ENCODE measurements around the gene BBS2. TPM values are rescaled to one million over a fixed set of nuclear protein-coding genes. Genes with fewer than 3 reads are reported as not detected.

The BBS2 gene, protein sequence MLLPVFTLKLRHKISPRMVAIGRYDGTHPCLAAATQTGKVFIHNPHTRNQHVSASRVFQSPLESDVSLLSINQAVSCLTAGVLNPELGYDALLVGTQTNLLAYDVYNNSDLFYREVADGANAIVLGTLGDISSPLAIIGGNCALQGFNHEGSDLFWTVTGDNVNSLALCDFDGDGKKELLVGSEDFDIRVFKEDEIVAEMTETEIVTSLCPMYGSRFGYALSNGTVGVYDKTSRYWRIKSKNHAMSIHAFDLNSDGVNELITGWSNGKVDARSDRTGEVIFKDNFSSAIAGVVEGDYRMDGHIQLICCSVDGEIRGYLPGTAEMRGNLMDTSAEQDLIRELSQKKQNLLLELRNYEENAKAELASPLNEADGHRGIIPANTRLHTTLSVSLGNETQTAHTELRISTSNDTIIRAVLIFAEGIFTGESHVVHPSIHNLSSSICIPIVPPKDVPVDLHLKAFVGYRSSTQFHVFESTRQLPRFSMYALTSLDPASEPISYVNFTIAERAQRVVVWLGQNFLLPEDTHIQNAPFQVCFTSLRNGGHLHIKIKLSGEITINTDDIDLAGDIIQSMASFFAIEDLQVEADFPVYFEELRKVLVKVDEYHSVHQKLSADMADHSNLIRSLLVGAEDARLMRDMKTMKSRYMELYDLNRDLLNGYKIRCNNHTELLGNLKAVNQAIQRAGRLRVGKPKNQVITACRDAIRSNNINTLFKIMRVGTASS
- total RNA-seq: 10 to 100 TPM; 40.3 to 41.0 TPM
- polyA plus RNA-seq: 100 to 1,000 TPM in 1 of 2 donors, 10 to 100 TPM in 1; 32.3 to 125 TPM
- long read RNA-seq, donor 1, transcript BBS2-201 (17 exons, 2,963 nt): major isoform, 57 of 89 reads
- long read RNA-seq, donor 1, partial matches to known transcripts: 12 of 89 reads
- long read RNA-seq, donor 1, other reads (novel, unspliced or antisense): 20 of 89 reads
- long read RNA-seq, donor 2, transcript BBS2-201 (17 exons, 2,963 nt): major isoform, 19 of 28 reads
- long read RNA-seq, donor 2, partial matches to known transcripts: 2 of 28 reads
- long read RNA-seq, donor 2, other reads (novel, unspliced or antisense): 7 of 28 reads

DNA sequence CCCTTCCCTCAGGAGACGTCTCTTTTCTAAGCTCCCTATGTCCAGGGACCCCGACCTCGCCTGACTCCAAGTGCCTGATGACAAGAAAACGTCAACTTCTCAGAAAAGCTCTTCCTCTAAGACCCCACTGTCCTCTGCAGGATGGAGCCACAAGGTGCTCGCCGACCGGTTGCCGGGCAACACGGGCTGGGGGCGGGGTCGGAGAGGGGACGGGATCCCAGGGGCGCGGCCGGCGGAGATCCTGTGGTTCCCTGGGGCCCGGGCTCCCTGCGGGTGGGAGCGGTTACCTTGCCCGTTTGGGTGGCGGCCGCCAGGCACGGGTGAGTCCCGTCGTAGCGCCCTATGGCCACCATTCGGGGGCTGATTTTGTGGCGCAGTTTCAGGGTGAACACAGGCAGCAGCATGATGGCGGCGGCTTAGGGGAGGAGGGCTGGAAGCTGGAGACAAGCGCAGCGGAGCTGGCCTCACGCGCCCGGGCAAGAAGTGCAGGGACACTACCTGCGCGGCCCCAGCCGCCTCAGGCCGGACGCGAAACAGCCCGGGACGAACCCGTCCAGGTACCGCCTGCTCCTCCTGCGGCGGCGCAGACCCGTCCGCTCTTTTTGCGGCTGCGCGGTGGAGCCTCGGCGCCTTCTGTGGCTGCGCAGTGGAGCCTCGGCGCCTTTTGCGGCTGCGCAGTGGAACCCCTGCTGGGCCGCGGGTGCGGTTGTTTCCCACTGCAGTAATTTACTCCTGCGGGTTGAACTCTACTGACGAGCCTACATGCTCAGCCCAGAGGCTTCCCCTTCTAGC is at the start of gene BBS2:
BBS2 (minus strand) TSS at position 566 of the 792 bp plus-strand sequence; CDS start at position 404, 162 bp downstream.
- WGBS, 2 donors: 0% methylated on average over 65 of the region's 65 CpGs
- DNase-seq (peak; percentile 94 to 96), ATAC-seq (ENCODE audit: low FRiP score) (peak; percentile 95)
- intact Hi-C loops (cut with DNase I): loop anchor here in 1 of 2 donors (5.0 to 10.0 kb wide), 2 partner anchors 85 to 183 kb away; partner anchors contain the start of gene MT2A
- Histone ChIP-seq H3K4me3 (ENCODE audit: low read length in 2 of 2) (peak within 1 kb of the TSS; percentile 61 to 94), H3K9me3 (ENCODE audit: control insufficient read depth, low read length) (no peaks in the 10 kb centered on the region), H3K27ac (ENCODE audit: low read depth in 1 of 2, low read length in 2 of 2) (peak within 1 kb of the TSS in 1 of 2 donors; percentile 64), H3K4me1 (ENCODE audit: control insufficient read depth in 1 of 2, insufficient read depth in 2 of 2, low read length in 2 of 2) (peaks cover 3% of the 10 kb centered on the region in 2 donors), H3K27me3 (ENCODE audit: control insufficient read depth in 1 of 2, insufficient read depth in 2 of 2, low read length in 1 of 2) (no peaks in the 10 kb centered on the region), H3K36me3 (ENCODE audit: control insufficient read depth in 1 of 2, insufficient read depth in 2 of 2, low read length in 1 of 2) (no peaks in the 10 kb centered on the region)

DNA sequence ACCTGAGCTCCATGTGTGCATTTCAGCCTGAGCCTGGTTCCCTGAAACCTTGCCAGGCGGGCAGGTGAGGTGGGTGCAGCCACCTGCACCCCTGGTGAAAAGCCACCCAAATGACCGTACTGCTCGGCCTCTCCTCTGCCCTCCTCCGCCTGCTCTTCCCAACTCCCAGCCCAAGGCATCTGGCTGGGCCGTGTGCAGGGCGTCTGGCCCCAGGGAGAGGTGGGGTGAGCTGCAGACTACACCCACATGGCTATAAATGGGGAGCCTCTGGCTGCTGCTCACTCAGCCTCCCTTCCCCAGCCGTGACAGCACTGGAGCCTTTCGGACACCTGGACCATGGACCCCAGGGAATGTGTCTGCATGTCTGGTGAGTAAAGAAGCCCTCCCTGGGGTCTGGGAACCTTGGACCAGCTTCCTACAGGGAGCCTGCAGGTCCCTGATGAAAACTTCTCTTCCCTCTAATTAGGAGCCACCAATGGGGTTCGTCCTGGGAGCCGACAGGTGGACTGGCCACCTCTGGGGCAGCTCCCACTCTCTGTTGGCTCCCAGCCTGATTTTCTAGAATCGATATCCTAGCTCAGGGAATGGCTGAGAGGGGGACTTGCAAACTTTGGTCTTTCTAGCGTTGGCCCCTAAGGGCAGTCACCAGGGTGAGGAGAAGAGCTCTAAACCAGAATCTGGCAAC is 45.1 kb upstream of the BBS2 start, which contains the start of gene MT4:
MT4 (plus strand) TSS at position 281 of the 685 bp plus-strand sequence; CDS start at position 337, 56 bp downstream.
- Histone ChIP-seq H3K27ac (ENCODE audit: low read depth in 1 of 2, low read length in 2 of 2) (no peak within 1 kb of the TSS), H3K27me3 (ENCODE audit: control insufficient read depth in 1 of 2, insufficient read depth in 2 of 2, low read length in 1 of 2) (no peaks in the 10 kb centered on the region), H3K36me3 (ENCODE audit: control insufficient read depth in 1 of 2, insufficient read depth in 2 of 2, low read length in 1 of 2) (no peaks in the 10 kb centered on the region), H3K9me3 (ENCODE audit: control insufficient read depth, low read length) (no peaks in the 10 kb centered on the region), H3K4me3 (ENCODE audit: low read length in 2 of 2) (no peak within 1 kb of the TSS), H3K4me1 (ENCODE audit: control insufficient read depth in 1 of 2, insufficient read depth in 2 of 2, low read length in 2 of 2) (no peaks in the 10 kb centered on the region)
- intact Hi-C loops (cut with DNase I): no loop called here
- DNase-seq (peak in 1 of 2 donors; percentile 37), ATAC-seq (ENCODE audit: low FRiP score) (no peak)
- 68 to 74% methylated on average over 12 of the region's 12 CpGs for WGBS, 2 donors

- H3K27me3 ChIP-seq (ENCODE audit: control insufficient read depth in 1 of 2, insufficient read depth in 2 of 2, low read length in 1 of 2): no peaks in the 10 kb centered on the region
- no peaks in the 10 kb centered on the region for H3K9me3 ChIP-seq (ENCODE audit: control insufficient read depth, low read length)
- DNase-seq (no peak), ATAC-seq (ENCODE audit: low FRiP score) (no peak)
- no peaks in the 10 kb centered on the region for H3K4me1 ChIP-seq (ENCODE audit: control insufficient read depth in 1 of 2, insufficient read depth in 2 of 2, low read length in 2 of 2)
- H3K27ac ChIP-seq (ENCODE audit: low read depth in 1 of 2, low read length in 2 of 2): no peak overlapping the region
- 38 to 63% methylated on average over 1 of the region's 1 CpG for WGBS, 2 donors
- H3K36me3 ChIP-seq (ENCODE audit: control insufficient read depth in 1 of 2, insufficient read depth in 2 of 2, low read length in 1 of 2): no peaks in the 10 kb centered on the region
- intact Hi-C loops (cut with DNase I): no loop called here
- H3K4me3 ChIP-seq (ENCODE audit: low read length in 2 of 2): no peak overlapping the region
Measured at GRCh38 chr16:56561126-56561525, 41.3 kb upstream of the BBS2 start.

- ATAC-seq (ENCODE audit: low FRiP score): no peak
Measured at GRCh38 chr16:56560447-56560846, 40.6 kb upstream of the BBS2 start.

GRCh38 chr16:56559109-56559508 is 39.3 kb upstream of the BBS2 start:
- no peaks in the 10 kb centered on the region for H3K36me3 ChIP-seq (ENCODE audit: control insufficient read depth in 1 of 2, insufficient read depth in 2 of 2, low read length in 1 of 2)
- no peak overlapping the region for H3K4me3 ChIP-seq (ENCODE audit: low read length in 2 of 2)
- H3K9me3 ChIP-seq (ENCODE audit: control insufficient read depth, low read length): no peaks in the 10 kb centered on the region
- intact Hi-C loops (cut with DNase I): no loop called here
- no peaks in the 10 kb centered on the region for H3K4me1 ChIP-seq (ENCODE audit: control insufficient read depth in 1 of 2, insufficient read depth in 2 of 2, low read length in 2 of 2)
- no peaks in the 10 kb centered on the region for H3K27me3 ChIP-seq (ENCODE audit: control insufficient read depth in 1 of 2, insufficient read depth in 2 of 2, low read length in 1 of 2)
- ATAC-seq (ENCODE audit: low FRiP score) (no peak), DNase-seq (no peak)
- H3K27ac ChIP-seq (ENCODE audit: low read depth in 1 of 2, low read length in 2 of 2): no peak overlapping the region
- 72 to 89% methylated on average over 4 of the region's 4 CpGs for whole genome bisulfite sequencing, 2 donors

More at GRCh38 chr16:56560447-56560846, 40.6 kb upstream of the BBS2 start:
- Histone ChIP-seq H3K9me3 (ENCODE audit: control insufficient read depth, low read length) (no peaks in the 10 kb centered on the region), H3K4me1 (ENCODE audit: control insufficient read depth in 1 of 2, insufficient read depth in 2 of 2, low read length in 2 of 2) (no peaks in the 10 kb centered on the region), H3K27me3 (ENCODE audit: control insufficient read depth in 1 of 2, insufficient read depth in 2 of 2, low read length in 1 of 2) (no peaks in the 10 kb centered on the region), H3K27ac (ENCODE audit: low read depth in 1 of 2, low read length in 2 of 2) (no peak overlapping the region), H3K4me3 (ENCODE audit: low read length in 2 of 2) (no peak overlapping the region), H3K36me3 (ENCODE audit: control insufficient read depth in 1 of 2, insufficient read depth in 2 of 2, low read length in 1 of 2) (no peaks in the 10 kb centered on the region)
- 33 to 46% methylated on average over 1 of the region's 1 CpG for WGBS, 2 donors
- intact Hi-C loops (cut with DNase I): no loop called here
- no peak for DNase-seq

- Histone ChIP-seq H3K27me3 (ENCODE audit: control insufficient read depth in 1 of 2, insufficient read depth in 2 of 2, low read length in 1 of 2) (no peaks in the 10 kb centered on the region), H3K27ac (ENCODE audit: low read depth in 1 of 2, low read length in 2 of 2) (no peak overlapping the region), H3K4me1 (ENCODE audit: control insufficient read depth in 1 of 2, insufficient read depth in 2 of 2, low read length in 2 of 2) (no peaks in the 10 kb centered on the region), H3K9me3 (ENCODE audit: control insufficient read depth, low read length) (no peaks in the 10 kb centered on the region), H3K36me3 (ENCODE audit: control insufficient read depth in 1 of 2, insufficient read depth in 2 of 2, low read length in 1 of 2) (no peaks in the 10 kb centered on the region), H3K4me3 (ENCODE audit: low read length in 2 of 2) (no peak overlapping the region)
- intact Hi-C loops (cut with DNase I): no loop called here
- ATAC-seq (ENCODE audit: low FRiP score) (no peak), DNase-seq (no peak)
- WGBS, 2 donors: 71% methylated on average over 8 of the region's 8 CpGs
Measured at GRCh38 chr16:56558024-56558747, 38.4 kb upstream of the BBS2 start.

DNA sequence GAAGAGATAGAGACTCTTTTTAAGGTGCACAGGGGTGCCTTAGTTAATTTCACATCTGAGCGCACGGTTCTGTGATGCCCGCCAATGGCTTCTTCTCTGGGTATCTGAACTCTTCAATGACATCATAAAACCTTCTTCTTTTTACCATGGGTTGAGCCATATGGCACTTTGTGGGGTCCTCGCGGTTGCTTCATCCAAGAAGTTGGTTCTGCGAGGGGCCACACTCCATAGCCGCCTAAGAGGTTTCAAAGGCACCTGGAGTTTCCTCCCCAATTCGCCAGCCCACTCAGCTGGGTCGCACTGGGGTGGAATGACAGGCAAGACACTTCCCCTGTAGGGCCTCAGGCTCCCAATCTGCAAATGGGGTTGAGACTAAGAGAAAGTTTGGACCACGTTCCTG is 34.6 kb upstream of the BBS2 start:
- WGBS, 2 donors: 89 to 90% methylated on average over 10 of the region's 10 CpGs
- H3K9me3 ChIP-seq (ENCODE audit: control insufficient read depth, low read length): no peaks in the 10 kb centered on the region
- no peak for DNase-seq
- intact Hi-C loops (cut with DNase I): no loop called here
- H3K27me3 ChIP-seq (ENCODE audit: control insufficient read depth in 1 of 2, insufficient read depth in 2 of 2, low read length in 1 of 2): no peaks in the 10 kb centered on the region
- H3K4me1 ChIP-seq (ENCODE audit: control insufficient read depth in 1 of 2, insufficient read depth in 2 of 2, low read length in 2 of 2): no peaks in the 10 kb centered on the region
- no peak overlapping the region for H3K27ac ChIP-seq (ENCODE audit: low read depth in 1 of 2, low read length in 2 of 2)
- no peak overlapping the region for H3K4me3 ChIP-seq (ENCODE audit: low read length in 2 of 2)
- ATAC-seq (ENCODE audit: low FRiP score): no peak
- H3K36me3 ChIP-seq (ENCODE audit: control insufficient read depth in 1 of 2, insufficient read depth in 2 of 2, low read length in 1 of 2): no peaks in the 10 kb centered on the region
